22Rv1 (cell line): ENCODE measurements around the gene ARHGAP26.

ENCODE experiments used
- H3K27ac ChIP-seq: fragments of 450-650 bp; 2 replicates; pipeline ENCODE4 v1.5.1; 2017
- ZFX ChIP-seq: fragments of 450-650 bp; IDR thresholded peaks from 2 replicates; pipeline ENCODE4 v1.6.1; 2017; ENCODE audit warnings: antibody characterized with exemption, borderline replicate concordance
- TF ChIP-seq, protein P1 (sequence below): fragments of 450-650 bp; IDR thresholded peaks from 2 replicates; pipeline ENCODE4 v1.5.1; 2017; ENCODE audit warnings: mild to moderate bottlenecking

The ARHGAP26 gene

DNA sequence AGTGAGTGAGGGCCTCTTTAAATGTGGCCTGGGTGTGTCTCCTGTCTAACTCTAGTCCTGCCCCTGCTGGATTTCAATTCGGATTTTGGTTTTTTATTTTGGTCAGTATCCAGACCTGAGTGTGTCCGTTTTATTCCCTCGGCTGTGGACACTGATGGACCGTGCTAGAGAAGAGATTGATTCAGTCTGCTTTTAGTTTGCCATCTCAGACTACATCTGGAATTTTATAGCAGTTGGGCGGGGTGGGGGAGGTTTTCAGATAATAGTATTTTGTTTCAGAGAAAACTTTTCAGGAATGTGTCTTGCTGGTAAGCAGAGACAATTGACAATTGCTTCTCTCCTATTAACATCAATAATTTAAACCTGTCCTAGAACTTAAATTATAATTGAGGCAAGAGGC is 308.1 kb downstream of the ARHGAP26 start:
- TF ChIP-seq, protein P1, sequence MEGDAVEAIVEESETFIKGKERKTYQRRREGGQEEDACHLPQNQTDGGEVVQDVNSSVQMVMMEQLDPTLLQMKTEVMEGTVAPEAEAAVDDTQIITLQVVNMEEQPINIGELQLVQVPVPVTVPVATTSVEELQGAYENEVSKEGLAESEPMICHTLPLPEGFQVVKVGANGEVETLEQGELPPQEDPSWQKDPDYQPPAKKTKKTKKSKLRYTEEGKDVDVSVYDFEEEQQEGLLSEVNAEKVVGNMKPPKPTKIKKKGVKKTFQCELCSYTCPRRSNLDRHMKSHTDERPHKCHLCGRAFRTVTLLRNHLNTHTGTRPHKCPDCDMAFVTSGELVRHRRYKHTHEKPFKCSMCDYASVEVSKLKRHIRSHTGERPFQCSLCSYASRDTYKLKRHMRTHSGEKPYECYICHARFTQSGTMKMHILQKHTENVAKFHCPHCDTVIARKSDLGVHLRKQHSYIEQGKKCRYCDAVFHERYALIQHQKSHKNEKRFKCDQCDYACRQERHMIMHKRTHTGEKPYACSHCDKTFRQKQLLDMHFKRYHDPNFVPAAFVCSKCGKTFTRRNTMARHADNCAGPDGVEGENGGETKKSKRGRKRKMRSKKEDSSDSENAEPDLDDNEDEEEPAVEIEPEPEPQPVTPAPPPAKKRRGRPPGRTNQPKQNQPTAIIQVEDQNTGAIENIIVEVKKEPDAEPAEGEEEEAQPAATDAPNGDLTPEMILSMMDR: no peak
- TF ChIP-seq ZFX: no peak
- H3K27ac ChIP-seq: no peak overlapping the region

DNA sequence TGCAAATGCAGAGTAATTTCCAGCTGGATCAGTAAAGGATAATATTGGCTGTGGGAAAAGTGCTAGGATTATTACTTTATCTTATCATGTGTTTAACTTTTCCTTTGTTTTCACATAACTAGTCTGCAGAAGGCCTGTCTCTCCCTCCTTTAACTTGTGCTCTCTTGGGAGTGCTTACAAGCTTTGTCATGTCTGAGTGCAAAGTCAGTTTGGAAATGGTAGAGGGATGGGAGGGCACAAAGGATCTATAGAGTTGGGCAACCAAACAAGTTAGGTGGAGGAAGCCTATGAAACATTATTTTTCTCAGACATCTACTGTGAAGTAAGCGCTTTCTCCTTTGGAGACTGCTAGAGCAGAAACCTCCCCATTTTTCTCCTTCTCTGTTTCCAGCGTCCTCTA is 308.8 kb downstream of the ARHGAP26 start:
- no peak for TF ChIP-seq ZFX
- TF ChIP-seq, protein P1: no peak
- H3K27ac ChIP-seq: no peak overlapping the region

DNA sequence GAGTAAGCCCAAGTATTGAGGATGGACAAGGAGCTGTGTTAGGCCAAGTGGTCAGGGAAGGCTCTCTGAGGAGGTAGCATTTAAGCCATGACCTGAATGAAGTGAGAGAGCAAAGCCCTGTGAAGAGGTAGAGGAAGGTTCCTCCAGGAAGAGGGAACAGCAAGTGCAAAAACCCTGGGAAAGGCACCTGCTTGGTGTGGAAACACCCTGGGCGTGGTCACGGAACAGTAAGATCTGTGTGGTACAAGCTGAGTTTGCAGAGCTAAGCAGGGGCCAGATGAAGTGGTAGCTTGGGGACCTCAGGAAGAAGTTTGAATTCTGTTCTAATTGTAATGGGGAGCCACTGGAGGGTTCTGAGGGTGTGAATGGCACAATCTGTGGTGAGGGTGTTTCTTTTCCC is 310.2 kb downstream of the ARHGAP26 start:
- TF ChIP-seq ZFX: no peak
- TF ChIP-seq, protein P1: no peak
- H3K27ac ChIP-seq: no peak overlapping the region

DNA sequence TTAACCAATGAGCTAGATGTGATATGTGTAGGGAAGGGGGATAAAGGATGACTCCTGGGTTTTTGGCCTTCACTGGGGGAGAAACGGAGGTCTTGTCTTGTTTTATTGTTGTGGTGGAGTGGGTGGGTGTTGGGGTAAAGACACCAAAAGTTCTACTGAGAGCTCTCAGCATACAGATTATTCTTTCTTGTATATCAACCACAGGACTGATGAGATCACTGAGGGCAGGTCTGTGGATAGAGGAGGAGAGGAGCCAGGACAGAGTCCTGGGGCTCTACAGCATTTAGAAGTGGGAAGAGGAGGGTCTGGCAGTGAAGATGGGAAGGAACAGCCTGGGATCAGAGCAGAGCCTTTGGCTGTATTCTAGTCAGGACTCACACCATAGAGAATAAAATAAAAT is 310.8 kb downstream of the ARHGAP26 start:
- no peak overlapping the region for H3K27ac ChIP-seq
- TF ChIP-seq ZFX: no peak
- TF ChIP-seq, protein P1: no peak

DNA sequence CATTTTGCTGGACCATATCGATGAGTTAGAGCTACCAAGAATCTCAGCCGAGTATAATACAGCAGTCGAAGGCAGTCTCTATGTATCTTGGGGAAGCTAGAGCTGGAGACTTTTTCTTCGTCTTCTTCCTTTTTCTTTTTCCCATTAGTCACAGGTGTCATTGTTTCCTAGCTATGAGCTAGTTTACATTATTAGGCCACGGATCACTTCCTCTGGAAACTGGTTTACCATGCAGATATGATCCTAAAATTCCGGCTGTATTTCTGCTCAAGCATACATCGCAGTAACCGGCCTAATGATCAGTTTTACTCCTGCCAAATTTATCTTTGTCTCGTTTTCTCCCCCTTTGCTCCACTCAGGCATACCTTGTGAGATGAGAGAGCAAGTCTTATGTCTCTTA is 312.8 kb downstream of the ARHGAP26 start:
- no peak for TF ChIP-seq ZFX
- TF ChIP-seq, protein P1: no peak
- no peak overlapping the region for H3K27ac ChIP-seq

DNA sequence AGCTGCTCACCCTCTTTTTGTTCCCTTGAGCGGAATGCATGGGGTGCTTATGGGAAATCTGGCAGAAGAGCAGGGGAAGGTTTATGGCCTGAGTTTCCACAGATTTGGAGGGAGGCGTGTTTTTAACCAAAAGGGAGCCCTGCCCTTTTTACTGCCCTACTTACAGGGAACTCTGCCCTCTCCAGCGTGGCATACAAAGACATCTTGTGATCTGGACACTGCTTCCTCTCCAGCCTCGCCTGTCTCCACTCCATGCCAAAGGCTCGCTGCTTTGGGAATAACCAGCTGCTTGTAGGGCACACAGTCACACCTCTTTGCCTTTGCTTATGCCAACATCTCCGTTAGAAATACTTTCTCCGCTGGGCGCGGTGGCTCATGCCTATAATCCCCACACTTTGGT is 314.2 kb downstream of the ARHGAP26 start:
- TF ChIP-seq ZFX: no peak
- TF ChIP-seq, protein P1: no peak
- no peak overlapping the region for H3K27ac ChIP-seq

DNA sequence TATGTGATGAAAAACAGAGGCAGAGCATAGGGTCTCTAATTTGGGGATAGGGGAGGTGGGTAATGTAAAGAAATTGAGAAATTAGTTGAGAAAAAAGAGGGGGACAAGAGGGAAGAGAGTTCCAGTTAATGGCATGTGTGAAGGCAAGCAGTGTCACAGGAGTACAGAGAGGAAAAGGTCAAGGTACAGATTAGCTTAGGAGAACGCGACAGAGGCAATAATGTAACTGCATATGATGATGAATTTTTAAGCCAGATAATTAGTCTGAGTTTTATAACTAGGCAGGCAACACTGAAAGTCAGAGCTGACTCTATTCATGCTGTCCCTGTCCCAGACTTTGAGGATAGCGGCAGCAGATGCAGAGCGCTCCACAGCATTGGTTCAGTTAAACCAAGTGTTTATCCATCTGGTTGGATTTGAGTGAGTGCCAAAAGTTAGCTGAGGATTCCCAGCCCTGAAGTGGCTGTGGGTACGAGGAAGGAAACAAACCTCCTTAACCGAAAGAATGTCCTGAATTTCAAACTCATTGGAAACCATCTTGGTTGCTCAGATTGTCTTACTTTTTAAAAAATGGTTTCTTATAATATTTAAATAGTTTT is 315.2 kb downstream of the ARHGAP26 start:
- no peak overlapping the region for H3K27ac ChIP-seq
- TF ChIP-seq, protein P1: no peak
- TF ChIP-seq ZFX: no peak
